GM12874 (cell line): ENCODE measurements around the gene CERK.

Source experiments
- CTCF ChIP-seq: IDR thresholded peaks from 2 replicates; pipeline ENCODE4 v1.5.1; 2011; ENCODE audit warnings: low read depth, mild to moderate bottlenecking, control low read depth, low read length, moderate library complexity; ENCODE audit not compliant: insufficient read depth

Gene CERK

GRCh38 chr22:46776876-46777608 is 39.0 kb upstream of the CERK start:
- no peak for TF ChIP-seq CTCF

GRCh38 chr22:46775850-46776826 is 38.1 kb upstream of the CERK start:
- TF ChIP-seq CTCF = no peak

- TF ChIP-seq CTCF = no peak
Observed at GRCh38 chr22:46774980-46775849, 37.2 kb upstream of the CERK start.

GRCh38 chr22:46774253-46774979 is 36.4 kb upstream of the CERK start:
- no peak for TF ChIP-seq CTCF

GRCh38 chr22:46773076-46773475 is 35.0 kb upstream of the CERK start:
- no peak for TF ChIP-seq CTCF

GRCh38 chr22:46770726-46771125 is 32.7 kb upstream of the CERK start:
- TF ChIP-seq CTCF = no peak
